ENCODE results near the gene ZNF24.

ZNF24 gene

GRCh38 chr18:35343488-35343935 is 708 bp downstream of the ZNF24 start:
- peak overlapping the region; percentile 96 for H3K27ac Mint-ChIP-seq
- H3K4me3 Mint-ChIP-seq, result peak overlapping the region; percentile 99
- no peaks in the 10 kb centered on the region for H3K27me3 Mint-ChIP-seq (ENCODE audit: low read depth)
- peaks cover 32% of the 10 kb centered on the region for H3K36me3 Mint-ChIP-seq (ENCODE audit: low read depth)
- no peaks in the 10 kb centered on the region for H3K9me3 Mint-ChIP-seq
- DNase-seq (ENCODE audit: low spot score), result no peak
- H3K4me1 Mint-ChIP-seq (ENCODE audit: low read depth), result peaks cover 25% of the 10 kb centered on the region

DNA sequence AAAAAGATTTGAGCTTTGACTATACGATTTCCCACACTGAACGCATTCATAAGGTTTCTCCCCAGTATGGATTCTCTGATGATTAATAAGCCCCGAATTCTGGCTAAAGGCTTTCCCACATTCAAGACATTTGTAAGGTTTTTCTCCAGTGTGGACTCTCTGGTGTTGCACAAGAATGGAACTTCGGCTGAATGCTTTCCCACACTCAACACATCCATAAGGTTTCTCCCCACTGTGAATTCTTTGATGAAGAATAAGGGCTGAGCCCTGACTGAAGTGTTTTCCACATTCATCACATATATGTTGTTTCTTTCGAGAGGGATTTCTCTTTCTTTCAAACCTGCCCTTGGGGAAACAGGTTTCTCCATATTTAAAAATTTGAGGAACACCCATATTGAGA is 6.9 kb downstream of the ZNF24 start:
- H3K27me3 Mint-ChIP-seq (ENCODE audit: low read depth), result no peaks in the 10 kb centered on the region
- H3K27ac Mint-ChIP-seq, result no peak overlapping the region
- no peak for DNase-seq (ENCODE audit: low spot score)
- no peak overlapping the region for H3K4me3 Mint-ChIP-seq
- H3K9me3 Mint-ChIP-seq, result no peaks in the 10 kb centered on the region
- H3K36me3 Mint-ChIP-seq (ENCODE audit: low read depth), result peaks cover 81% of the 10 kb centered on the region
- peaks cover 8% of the 10 kb centered on the region for H3K4me1 Mint-ChIP-seq (ENCODE audit: low read depth)

GRCh38 chr18:35335866-35336265 is 8.4 kb downstream of the ZNF24 start:
- H3K4me3 Mint-ChIP-seq, result no peak overlapping the region
- H3K4me1 Mint-ChIP-seq (ENCODE audit: low read depth), result peaks cover 8% of the 10 kb centered on the region
- no peak overlapping the region for H3K27ac Mint-ChIP-seq
- H3K36me3 Mint-ChIP-seq (ENCODE audit: low read depth), result peaks cover 80% of the 10 kb centered on the region
- DNase-seq (ENCODE audit: low spot score), result no peak
- H3K9me3 Mint-ChIP-seq, result no peaks in the 10 kb centered on the region
- no peaks in the 10 kb centered on the region for H3K27me3 Mint-ChIP-seq (ENCODE audit: low read depth)

GRCh38 chr18:35334821-35335220 is 9.4 kb downstream of the ZNF24 start:
- Mint-ChIP-seq H3K4me3 (no peak overlapping the region), H3K27ac (no peak overlapping the region), H3K27me3 (ENCODE audit: low read depth) (no peaks in the 10 kb centered on the region), H3K9me3 (no peaks in the 10 kb centered on the region), H3K36me3 (ENCODE audit: low read depth) (peaks cover 70% of the 10 kb centered on the region), H3K4me1 (ENCODE audit: low read depth) (peaks cover 7% of the 10 kb centered on the region)
- DNase-seq (ENCODE audit: low spot score), result no peak

GRCh38 chr18:35334212-35334611 is 10.0 kb downstream of the ZNF24 start:
- no peaks in the 10 kb centered on the region for H3K9me3 Mint-ChIP-seq
- no peak overlapping the region for H3K27ac Mint-ChIP-seq
- peaks cover 64% of the 10 kb centered on the region for H3K36me3 Mint-ChIP-seq (ENCODE audit: low read depth)
- H3K27me3 Mint-ChIP-seq (ENCODE audit: low read depth), result no peaks in the 10 kb centered on the region
- no peak overlapping the region for H3K4me3 Mint-ChIP-seq
- H3K4me1 Mint-ChIP-seq (ENCODE audit: low read depth), result peaks cover 2% of the 10 kb centered on the region
- DNase-seq (ENCODE audit: low spot score), result no peak

DNA sequence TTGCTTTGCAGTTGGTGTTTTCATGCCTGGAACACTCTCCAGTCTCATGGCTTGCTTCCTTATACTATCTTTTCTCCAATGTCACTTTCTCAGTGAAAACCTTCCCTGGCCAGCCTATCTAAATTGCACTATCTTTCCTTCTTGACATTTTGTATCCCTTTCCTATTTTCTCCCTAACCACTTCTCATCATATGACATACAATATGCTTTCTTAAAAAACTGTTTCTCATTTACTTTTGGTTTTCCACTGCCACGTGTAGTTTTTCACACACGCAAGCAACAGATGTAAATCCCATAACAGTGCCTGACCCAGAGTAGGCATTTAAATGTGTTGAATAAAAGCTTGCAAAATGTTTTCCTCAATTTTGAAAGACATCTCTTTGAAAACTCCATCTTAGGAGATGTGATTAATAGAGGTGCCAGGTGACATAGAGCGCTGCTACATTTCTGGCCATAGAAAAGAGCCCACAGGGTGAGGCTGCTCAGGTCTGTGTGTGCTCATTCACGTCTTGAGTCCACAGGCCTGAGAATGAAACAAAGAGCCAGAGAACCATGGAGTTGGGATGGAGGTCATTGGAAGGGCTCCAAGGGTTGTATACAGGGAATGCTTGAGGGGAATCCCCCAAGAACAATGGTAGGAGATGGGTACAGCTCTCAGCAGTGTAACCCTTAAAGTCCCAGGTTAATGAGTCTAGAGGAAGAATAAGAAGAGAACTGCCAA is 12.7 kb downstream of the ZNF24 start:
- no peak overlapping the region for H3K27ac Mint-ChIP-seq
- peaks cover 39% of the 10 kb centered on the region for H3K36me3 Mint-ChIP-seq (ENCODE audit: low read depth)
- H3K4me1 Mint-ChIP-seq (ENCODE audit: low read depth), result peaks cover 1% of the 10 kb centered on the region
- H3K9me3 Mint-ChIP-seq, result no peaks in the 10 kb centered on the region
- H3K27me3 Mint-ChIP-seq (ENCODE audit: low read depth), result no peaks in the 10 kb centered on the region
- DNase-seq (ENCODE audit: low spot score), result no peak
- H3K4me3 Mint-ChIP-seq, result no peak overlapping the region

DNA sequence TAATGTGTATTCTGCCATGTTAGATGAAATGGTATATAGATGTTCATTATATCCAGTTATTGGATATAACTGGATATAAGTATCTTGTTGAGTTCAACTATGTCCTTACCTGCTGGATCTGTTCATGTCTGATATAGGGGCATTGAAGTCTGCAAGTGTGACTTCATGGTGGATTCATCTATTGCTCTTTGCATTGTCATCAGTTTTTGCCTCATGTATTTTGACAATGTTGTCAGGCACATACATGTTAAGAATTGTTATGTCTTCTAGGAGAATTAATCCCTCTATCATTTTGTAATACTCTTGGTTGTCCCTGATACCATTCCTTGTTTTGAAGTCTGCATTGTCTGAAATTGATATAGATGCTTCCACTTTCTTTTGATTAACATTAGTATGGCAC is 15.4 kb downstream of the ZNF24 start:
- no peak overlapping the region for H3K4me3 Mint-ChIP-seq
- no peak for DNase-seq (ENCODE audit: low spot score)
- no peaks in the 10 kb centered on the region for H3K9me3 Mint-ChIP-seq
- no peak overlapping the region for H3K27ac Mint-ChIP-seq
- H3K27me3 Mint-ChIP-seq (ENCODE audit: low read depth), result no peaks in the 10 kb centered on the region
- H3K4me1 Mint-ChIP-seq (ENCODE audit: low read depth), result no peaks in the 10 kb centered on the region
- peaks cover 17% of the 10 kb centered on the region for H3K36me3 Mint-ChIP-seq (ENCODE audit: low read depth)

- DNase-seq (ENCODE audit: low spot score), result no peak
- H3K4me1 Mint-ChIP-seq (ENCODE audit: low read depth), result no peaks in the 10 kb centered on the region
- H3K4me3 Mint-ChIP-seq, result no peak overlapping the region
- H3K27ac Mint-ChIP-seq, result no peak overlapping the region
- no peaks in the 10 kb centered on the region for H3K9me3 Mint-ChIP-seq
- H3K27me3 Mint-ChIP-seq (ENCODE audit: low read depth), result no peaks in the 10 kb centered on the region
- H3K36me3 Mint-ChIP-seq (ENCODE audit: low read depth), result peaks cover 1% of the 10 kb centered on the region
These were observed 17.4 kb downstream of the ZNF24 start for GRCh38 chr18:35326695-35327387.

DNA sequence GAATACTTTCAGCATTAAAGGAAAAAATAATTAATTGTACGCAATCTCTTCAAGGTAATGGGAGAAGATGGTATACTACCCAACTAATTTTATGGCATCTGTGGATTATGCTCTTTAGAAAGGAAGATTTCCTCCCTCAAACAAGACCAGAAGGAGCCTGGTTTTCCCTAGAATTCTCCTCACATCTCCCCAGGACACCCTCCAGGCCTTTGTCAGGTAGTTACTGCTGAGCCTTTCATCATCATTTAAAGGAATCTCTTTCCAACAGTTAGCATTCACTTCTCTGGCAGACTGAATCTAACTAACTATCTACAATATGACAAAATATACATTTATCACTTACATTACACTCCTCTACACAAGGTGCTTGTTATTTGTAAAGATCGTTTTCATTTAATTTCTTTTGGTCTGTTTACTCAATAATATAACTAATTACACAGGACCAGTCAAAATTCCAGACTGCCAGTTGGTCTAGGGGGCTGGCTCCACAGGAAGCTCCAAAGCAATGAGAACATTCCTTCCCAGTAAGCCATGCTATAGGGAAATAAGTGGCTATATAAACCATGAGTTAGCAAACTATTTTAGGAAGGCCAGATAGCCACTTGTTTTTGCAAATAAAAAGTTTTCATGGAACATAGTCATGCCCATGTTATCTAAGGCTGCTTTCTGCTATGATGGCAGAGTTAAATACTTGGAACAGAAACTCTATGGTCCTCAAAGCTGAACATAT is 19.1 kb downstream of the ZNF24 start:
- no peak for DNase-seq (ENCODE audit: low spot score)
- Mint-ChIP-seq H3K4me3 (no peak overlapping the region), H3K9me3 (no peaks in the 10 kb centered on the region)

GRCh38 chr18:35322486-35323458 is 21.4 kb downstream of the ZNF24 start:
- Mint-ChIP-seq H3K36me3 (ENCODE audit: low read depth) (no peaks in the 10 kb centered on the region), H3K4me1 (ENCODE audit: low read depth) (no peaks in the 10 kb centered on the region), H3K27me3 (ENCODE audit: low read depth) (no peaks in the 10 kb centered on the region), H3K4me3 (no peak overlapping the region), H3K9me3 (no peaks in the 10 kb centered on the region), H3K27ac (no peak overlapping the region)
- no peak for DNase-seq (ENCODE audit: low spot score)

More for the DNA sequence above, 19.1 kb downstream of the ZNF24 start:
- peaks cover 1% of the 10 kb centered on the region for H3K36me3 Mint-ChIP-seq (ENCODE audit: low read depth)
- H3K4me1 Mint-ChIP-seq (ENCODE audit: low read depth), result no peaks in the 10 kb centered on the region
- no peak overlapping the region for H3K27ac Mint-ChIP-seq
- no peaks in the 10 kb centered on the region for H3K27me3 Mint-ChIP-seq (ENCODE audit: low read depth)

DNA sequence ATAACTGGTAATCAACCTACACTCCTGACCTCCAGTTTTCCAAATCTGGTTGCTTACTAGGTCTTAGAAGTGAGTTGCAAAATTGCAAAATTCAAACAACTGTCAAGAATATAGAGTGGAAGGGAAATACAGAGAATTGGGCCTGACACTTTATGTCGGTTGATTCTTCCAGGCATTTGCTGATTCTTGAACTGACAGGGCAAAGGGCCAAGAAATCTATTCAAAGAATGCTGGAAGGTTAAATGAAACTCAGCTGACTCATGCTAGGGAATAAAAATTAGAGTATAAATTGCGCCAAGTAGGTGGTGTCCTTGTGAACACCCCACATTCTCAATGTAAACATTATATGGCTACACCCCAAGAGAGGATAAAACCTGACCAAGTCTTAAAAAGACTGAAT is 32.7 kb downstream of the ZNF24 start:
- DNase-seq (ENCODE audit: low spot score), result no peak
- no peak overlapping the region for H3K4me3 Mint-ChIP-seq
- peaks cover 18% of the 10 kb centered on the region for H3K36me3 Mint-ChIP-seq (ENCODE audit: low read depth)
- H3K27ac Mint-ChIP-seq, result no peak overlapping the region
- H3K4me1 Mint-ChIP-seq (ENCODE audit: low read depth), result no peaks in the 10 kb centered on the region
- H3K9me3 Mint-ChIP-seq, result peaks cover 62% of the 10 kb centered on the region
- H3K27me3 Mint-ChIP-seq (ENCODE audit: low read depth), result no peaks in the 10 kb centered on the region

GRCh38 chr18:35306588-35307250 is 37.5 kb downstream of the ZNF24 start:
- peaks cover 60% of the 10 kb centered on the region for H3K36me3 Mint-ChIP-seq (ENCODE audit: low read depth)
- no peak overlapping the region for H3K27ac Mint-ChIP-seq
- peaks cover 73% of the 10 kb centered on the region for H3K9me3 Mint-ChIP-seq
- no peak for DNase-seq (ENCODE audit: low spot score)
- H3K4me3 Mint-ChIP-seq, result no peak overlapping the region
- no peaks in the 10 kb centered on the region for H3K27me3 Mint-ChIP-seq (ENCODE audit: low read depth)
- H3K4me1 Mint-ChIP-seq (ENCODE audit: low read depth), result no peaks in the 10 kb centered on the region

- peaks cover 83% of the 10 kb centered on the region for H3K9me3 Mint-ChIP-seq
- H3K27ac Mint-ChIP-seq, result no peak overlapping the region
- no peak overlapping the region for H3K4me3 Mint-ChIP-seq
- no peaks in the 10 kb centered on the region for H3K4me1 Mint-ChIP-seq (ENCODE audit: low read depth)
- H3K36me3 Mint-ChIP-seq (ENCODE audit: low read depth), result peaks cover 85% of the 10 kb centered on the region
- H3K27me3 Mint-ChIP-seq (ENCODE audit: low read depth), result no peaks in the 10 kb centered on the region
- no peak for DNase-seq (ENCODE audit: low spot score)
These were observed 40.6 kb downstream of the ZNF24 start for GRCh38 chr18:35303610-35304009.
